OCI-LY1 (cell line): ENCODE results near the gene DCDC2.

Source experiments
- CTCF ChIP-seq: fragments of 200-600 bp; sonication (generic), shearing (Covaris generic); IDR thresholded peaks from 2 replicates; pipeline ENCODE4 v1.5.1; 2017; ENCODE audit warnings: mild to moderate bottlenecking, antibody characterized with exemption, low read length, moderate library complexity, mixed read lengths
- EZH2 ChIP-seq: fragments of 200-600 bp; sonication (generic), shearing (Covaris generic); IDR thresholded peaks from 2 replicates; pipeline ENCODE4 v1.8.0; 2017; ENCODE audit warnings: borderline replicate concordance, mixed run types, mild to moderate bottlenecking, antibody characterized with exemption, low read length, moderate library complexity, mixed read lengths

- TF ChIP-seq CTCF: no peak
- TF ChIP-seq EZH2: no peak
Observed at GRCh38 chr6:24188578-24189080, 169.2 kb downstream of the DCDC2 start.
